ENCODE results near the gene ASXL3.

DNA sequence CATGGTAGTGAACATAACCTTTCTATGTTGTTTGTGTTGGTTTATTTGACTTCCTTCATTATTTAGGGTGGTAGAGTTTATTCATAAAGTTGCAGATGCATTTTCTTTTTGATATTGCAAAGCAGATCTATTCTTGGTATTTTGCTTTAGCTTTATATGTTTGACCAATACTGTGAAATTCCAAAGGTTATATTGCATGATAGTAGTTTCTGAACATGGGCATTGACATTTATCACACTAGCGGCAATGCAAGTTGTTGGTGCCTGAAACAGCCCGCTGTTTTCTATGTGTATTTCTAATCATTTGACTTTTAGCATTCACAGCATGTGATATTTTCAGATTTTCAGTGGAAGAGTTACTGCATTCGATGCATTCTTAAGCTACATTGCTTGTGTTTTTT lies 87.2 kb downstream of the ASXL3 start:
- TF ChIP-seq CTCF (IDR thresholded peaks at IDR 0.05; ENCODE audit: borderline replicate concordance, extremely low read depth, low read length, poor library complexity, severe bottlenecking): no peak
- TF ChIP-seq EZH2 (IDR thresholded peaks at IDR 0.05; ENCODE audit: borderline replicate concordance, low read depth, low read length, severe bottlenecking): no peak
